Smooth muscle cell of the brain vasculature (primary cell): ENCODE data around the gene GRID1.
"Not testable (repeated sequence)": the region's sequence is repeated elsewhere in the genome, so short reads cannot be mapped to it uniquely, and the experiment has no call there.

Experiments used
- DNase-seq: peaks from one replicate; pipeline ENCODE4 v3.0.0-alpha.2; 2012; ENCODE audit warnings: low read depth, low spot score

Gene GRID1

DNA sequence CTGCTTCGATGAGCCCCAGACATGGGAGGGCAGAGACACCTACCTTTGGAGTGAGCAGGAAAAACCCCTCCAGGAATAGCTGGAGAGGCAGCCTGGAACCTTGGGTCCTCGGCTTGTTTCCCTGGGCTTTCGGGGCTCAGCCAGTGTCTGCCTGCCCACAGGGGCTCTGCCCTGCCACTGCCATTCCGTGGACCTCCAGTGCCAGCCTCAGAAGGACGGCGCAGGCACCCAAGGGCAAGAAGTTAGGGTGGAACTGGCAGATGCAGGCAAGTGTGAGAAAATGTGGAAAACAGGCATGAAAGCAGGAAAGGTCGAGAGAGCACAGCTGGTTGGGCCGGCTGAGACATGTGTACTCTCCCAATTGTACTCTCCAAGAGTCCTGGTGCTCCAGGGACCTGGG lies 281.5 kb downstream of the GRID1 start:
- no peak for DNase-seq

DNA sequence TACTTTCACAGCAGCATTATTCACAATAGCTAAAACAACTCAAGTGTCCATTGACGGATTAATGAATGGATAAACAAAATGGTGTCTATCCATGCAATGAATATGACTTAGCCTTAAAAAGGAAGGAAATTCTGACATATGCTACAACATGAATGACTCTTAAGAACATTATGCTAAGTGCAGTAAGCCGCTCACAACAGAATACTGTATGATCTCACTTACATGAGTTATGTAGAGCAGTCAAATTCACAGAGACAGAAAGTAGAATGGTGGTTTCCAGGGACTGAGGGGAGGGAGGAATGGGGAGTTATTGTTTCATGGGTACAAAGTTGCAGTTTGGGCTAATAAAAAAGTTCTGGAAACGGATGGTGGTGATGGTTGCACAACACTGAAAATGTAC lies 282.0 kb downstream of the GRID1 start:
- DNase-seq, result no peak

DNA sequence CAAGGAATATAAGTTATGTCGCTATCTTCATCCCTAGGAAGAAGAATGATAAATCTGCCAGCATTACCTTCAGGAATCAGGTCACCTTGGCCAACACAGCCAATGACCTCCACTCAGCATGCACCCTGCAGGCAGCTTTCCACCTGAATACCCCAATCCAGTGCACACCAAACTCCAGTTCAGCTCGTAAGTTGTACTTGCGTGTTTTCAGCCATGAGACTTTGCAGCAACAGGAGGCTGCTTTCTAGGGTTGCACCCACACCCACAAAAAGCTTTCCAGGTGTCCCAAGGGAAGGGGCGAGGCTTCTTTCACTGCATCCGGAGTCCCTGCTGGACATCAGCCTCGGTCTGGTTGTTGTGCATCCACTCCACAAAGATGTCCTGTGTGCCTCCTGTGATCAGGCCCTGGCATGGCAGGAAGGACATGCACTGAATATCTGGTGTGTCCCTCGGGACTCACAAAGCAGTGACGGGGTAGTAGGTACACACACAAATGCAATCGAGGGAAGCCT lies 282.9 kb downstream of the GRID1 start:
- DNase-seq, result no peak

DNA sequence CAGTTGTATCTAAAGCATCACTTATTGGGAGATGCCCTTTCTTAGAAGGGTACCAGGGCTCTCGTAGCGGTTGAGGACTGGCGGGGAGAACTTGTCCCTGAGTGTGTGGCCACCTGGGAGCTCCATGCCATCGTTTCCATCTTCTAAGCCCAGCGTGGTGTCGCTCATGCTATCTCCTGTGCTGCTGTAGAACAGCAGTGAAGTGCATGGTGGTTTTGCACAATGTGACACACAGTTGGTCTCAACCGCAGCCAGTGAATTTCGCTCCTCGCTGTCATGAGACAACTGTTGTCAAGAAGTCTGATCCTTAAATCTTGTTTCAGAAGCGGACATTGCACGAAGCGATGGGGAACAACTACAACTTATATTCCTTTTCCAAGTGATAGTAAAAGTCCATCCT lies 283.4 kb downstream of the GRID1 start:
- no peak for DNase-seq

DNA sequence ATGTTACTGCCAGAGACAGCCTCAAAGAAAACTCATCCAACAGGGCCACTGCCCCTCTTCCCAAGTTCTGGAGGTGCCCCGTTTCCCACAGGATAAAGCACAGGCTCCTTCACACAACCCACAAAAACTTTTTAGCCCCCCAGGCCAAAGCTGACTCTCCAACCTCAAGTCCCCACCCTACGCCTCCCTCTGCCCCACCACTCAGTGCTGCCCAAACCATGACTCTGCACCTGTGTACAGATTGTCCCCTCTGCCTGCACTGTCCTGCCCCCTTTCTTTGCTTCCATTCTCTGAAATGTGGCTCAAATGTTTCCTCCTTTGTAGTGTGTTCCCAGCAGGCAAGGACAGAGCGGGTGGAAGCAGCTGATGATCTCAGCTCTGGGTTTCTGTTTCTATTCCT lies 284.0 kb downstream of the GRID1 start:
- no peak for DNase-seq

DNA sequence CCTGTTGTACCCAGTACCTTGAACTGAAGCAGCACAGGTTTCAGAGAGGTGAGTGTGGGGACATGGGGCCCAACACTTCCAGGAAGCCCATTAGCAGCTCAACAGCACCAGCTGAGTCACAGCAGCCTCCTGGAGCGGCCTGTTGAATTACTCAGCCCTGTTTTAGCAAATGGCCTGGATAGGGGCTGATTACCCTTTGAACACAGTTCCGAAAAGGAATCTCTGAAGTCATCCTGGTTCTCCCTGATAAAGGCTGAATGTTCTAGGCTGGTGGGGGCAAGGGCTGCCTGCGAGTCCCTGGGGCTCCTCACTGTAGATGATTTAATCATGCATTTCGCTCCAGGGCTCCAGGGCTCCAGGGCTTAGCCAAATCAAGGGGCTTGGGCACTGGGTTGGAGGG lies 287.5 kb downstream of the GRID1 start:
- no peak for DNase-seq

DNA sequence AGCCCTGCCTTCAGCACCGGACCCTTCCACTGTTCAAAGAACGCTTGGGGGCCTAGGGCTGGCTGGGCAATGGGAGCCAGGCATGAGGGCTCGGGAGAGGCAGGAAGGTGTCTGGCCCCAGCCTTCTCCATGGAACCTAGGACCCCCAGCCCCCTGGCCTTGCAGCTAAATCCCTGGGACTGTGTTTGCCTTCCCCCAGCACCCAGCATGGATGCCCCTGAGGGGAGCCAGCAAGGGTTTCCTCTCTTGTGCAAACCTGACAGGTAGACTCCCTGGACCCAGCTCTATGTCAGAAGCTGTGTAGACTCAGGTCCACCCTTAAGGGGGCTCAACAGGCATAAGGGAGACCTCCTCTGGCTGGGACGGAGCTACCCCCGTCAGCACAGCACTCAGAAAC lies 288.0 kb downstream of the GRID1 start:
- DNase-seq, result no peak

DNA sequence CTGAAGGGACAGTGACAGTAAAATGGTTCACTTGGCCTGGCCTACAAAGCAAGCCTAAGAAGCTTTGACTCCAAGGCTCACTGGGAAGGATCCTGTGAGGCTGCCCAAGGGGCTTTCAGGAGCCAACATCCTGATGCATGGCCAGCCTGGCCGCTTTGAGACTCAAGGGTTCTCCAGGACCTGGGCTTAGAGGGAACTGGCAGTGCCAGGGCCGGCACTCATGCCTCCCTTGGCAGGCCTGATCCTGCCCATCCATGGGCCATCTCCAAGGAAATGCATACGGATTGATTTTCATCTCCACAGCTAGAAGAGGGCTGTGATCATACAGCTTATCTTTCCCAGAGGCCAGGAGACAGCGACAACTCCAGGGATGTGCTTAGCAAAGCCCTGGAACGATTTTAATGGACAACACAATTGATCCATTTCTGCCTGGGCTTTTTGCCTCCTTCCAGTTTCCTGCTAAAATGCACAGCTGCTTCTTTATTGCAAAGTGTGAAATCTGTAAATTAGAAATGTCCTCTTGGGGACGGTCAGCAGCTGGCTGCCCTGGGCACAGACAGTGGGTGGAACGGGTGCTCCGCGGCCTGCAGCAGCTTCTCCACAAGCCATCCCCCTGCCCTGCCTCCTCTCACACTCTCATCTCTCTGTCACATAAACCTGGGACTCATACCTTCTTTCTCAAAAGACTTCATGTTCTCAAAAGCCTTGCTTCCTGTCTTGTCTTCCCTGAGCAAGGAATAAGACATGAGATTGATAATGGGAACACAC lies 288.5 kb downstream of the GRID1 start:
- DNase-seq, result no peak

DNA sequence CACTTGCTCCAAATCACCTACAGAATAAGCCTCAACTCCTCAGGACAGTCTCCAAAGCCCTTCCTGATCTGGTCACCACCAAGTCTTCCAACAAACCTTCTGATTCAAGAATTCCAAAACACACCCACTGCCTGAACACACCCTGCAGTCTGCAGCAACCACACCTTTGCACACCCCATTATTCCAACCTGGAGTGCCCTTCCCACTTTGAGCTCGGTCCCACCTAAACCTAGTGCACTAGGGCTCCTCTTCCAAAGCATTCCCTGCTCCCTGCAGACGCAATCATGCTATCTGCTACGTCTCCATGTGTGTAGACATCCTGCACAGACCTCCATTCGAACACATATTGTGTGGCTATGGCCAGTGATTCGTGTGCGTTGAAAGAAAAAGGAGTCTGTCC lies 289.3 kb downstream of the GRID1 start:
- no peak for DNase-seq

DNA sequence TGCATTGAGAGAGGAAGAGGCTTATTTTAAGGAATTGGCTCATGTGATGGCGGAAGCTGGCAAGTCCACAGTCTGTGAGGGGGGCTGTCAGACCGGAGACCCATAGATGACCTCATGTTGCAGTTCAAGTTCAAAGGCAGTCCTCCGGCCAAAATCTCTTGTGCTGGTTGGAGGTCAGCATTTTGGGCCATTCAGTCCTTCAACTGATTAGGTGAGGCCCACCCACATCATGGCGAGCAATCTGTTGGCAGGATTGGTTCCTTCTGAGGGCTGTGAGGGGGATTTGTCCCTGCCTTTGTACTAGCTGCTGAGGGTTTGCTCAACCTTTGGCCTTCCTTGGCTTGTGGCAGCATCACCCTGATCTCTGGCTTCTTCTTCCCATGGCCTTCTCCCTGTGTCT lies 290.1 kb downstream of the GRID1 start:
- not testable (repeated sequence) for DNase-seq

DNA sequence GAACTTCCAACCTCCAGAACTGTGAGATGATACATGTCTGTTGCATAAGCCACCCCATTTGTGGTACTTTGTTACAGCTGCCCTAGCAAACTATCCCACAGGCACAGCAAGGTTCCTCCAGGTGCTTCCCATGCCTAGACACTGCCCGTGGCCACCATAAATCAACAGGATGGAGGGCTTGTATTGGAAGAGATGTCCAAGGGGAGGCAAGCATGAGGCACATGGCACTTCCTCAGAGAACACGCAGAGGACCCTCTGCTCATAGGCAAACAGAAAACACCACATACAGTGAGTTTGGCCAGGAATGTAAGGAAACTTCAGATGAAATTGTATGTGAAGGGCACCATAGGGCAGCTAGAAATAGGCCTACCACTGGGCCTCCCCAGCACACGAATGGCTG lies 291.1 kb downstream of the GRID1 start:
- no peak for DNase-seq

DNA sequence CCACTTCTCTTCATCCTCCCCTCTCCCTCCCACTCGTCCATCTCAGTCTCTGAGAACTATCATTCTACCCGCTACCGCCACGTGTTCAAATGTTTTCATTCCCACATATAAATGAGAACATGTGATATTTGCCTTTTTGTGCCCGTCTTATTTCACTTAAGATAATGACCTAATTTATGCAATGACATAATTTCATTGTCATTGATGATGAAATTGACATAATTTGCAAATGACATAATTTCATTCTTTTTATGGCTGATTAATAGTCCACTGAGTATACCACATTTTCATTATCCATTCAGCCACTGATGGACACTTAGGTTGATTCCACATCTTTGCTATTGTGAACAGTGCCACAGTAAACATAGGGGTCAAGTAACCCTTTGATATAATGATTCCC lies 292.3 kb downstream of the GRID1 start:
- no peak for DNase-seq

DNA sequence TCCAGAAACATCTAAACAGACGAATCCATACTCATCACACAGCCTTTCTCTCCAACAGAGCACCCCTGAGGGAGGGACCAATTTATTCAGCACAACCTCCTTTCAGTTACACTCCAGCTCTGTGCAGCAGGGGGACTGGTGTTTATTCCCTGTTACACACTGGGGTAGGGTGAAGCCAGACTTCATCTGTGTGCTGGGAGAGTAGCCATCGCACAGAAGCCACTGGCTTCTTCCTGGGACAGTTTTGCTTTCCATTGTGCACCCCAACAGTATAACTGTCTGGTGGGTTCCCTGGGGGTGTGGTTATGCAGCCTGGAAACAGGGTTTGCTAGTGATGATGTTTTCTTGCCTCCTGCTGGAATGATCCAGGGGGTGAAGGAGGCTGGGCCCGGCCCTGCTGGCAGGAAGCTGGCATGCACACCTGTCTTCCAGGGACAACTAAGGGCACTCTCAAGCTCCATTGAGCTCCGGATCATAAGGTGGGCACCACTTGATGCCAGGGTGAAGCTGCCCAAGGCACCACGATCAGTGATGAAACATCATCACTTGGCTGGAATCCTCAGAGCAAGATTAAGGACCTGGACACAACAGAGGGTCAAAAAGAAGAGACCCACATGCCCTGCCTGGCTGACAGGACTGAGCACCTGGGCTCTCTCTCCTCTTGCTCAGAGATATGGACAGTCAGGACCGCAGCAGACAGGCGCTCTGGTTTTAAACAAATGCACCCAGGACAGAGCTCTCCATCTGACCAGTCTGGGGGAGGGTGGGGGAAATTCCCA lies 293.2 kb downstream of the GRID1 start:
- DNase-seq, result no peak

DNA sequence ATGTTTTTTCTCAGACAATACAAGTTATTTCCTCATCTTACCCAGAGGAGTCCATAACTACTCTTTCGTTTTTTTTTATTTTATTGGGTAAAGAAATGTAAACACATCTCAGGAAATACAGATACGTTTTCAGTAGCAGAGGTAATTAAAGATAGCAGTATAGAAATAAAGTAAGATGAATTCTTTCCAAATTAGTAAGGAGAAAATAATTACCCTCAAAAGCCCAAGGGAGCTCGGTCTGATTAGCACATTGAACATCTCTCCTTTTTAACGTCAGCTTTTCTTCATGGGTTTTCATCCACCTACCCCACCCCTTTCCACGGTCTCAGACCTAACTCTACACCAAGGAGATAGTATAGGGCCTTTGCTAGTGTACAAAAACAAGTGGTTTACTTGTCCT lies 294.2 kb downstream of the GRID1 start:
- no peak for DNase-seq

DNA sequence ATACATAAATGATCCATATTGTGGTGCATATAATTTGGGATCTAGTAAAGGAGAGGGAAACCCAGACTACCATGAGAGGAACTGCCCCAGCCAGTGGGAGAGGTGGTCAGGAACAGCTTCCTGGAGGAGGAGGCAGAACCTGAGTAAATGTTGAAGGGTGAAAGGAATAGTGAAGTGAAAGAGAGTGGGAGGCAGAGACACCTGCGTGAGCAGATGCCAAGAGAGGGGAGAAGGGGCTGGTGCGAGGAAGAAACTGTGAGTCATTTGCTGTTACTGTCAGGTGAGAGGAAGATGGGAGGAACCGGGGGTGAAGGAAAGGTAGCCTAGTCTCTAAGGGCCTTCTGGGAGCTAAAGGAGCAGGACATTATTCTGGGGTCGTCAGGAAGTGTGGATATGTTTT lies 294.8 kb downstream of the GRID1 start:
- no peak for DNase-seq

DNA sequence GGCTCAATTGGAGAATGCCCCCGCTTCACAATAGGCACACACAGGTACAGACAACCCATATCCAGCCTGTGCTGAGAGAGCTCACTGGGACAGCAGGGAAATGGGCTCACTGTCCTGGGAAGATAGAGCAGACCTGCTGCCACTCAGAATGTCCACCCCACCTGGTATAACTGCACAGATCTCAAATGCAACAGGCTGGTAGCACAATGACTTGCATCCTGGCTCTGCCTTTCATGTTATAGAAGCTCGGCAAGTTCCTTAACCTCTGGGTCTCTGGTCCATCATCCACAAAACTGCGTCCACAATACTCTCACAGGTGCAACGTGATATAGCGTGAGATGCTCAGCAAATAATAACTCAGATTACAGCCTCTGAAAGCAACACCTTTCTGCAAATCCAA lies 295.4 kb downstream of the GRID1 start:
- DNase-seq, result no peak

DNA sequence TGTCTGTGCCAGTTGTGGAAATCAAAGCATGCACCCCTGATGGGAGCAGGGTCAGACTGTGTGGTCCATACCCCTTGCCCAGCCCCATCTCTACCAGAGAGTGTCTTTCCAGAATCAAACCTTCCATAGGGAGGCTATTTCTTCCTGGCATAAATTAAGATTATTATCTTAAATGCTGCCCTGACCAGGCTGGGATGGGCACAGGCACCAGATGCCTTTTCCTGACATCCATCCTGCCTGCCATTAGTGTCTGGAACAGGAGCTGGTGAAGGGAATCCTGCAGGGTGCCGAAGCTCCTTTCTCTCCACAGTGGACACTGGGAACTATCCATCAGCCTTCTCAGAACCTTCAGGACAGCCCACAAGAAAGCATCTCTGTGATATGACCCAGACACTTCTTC lies 296.3 kb downstream of the GRID1 start:
- no peak for DNase-seq

DNA sequence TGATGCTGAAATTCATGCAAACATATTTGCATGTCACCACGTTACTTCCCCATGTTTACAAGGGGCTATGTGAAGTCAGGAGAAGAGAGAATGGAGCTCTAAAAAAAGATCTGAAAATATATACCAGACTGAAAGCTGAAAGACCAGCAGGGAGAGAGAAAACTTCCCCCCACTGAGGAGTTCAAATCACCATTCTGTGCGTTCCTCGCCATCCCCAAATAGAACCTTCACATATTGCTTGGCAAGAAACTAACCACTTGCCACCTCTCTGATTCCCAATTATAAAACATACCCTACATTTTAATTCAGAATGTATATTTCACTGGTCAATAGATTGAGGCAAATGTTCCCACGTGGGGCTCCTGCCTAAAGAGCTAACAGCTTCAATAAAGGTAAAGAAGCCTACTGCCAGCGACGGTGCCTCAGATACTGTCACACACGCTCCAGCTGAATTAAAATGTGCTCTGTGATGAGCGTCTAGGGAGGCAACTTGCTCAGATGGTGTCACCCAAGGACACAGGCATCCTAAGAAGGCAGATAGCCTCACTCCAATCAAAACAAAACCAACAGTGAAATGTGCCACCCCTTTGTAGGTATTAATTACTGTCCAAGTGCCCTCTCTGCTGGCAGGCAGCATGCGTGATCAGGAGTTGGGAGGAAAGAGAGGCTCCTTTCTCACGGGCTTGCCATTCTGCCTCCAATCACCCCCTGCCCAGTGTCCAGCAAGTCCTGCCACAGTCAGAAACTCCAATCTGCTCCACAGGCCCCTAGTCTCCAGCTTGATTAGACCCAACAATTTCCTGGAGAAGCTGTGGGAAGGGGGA lies 298.2 kb downstream of the GRID1 start:
- DNase-seq, result no peak

DNA sequence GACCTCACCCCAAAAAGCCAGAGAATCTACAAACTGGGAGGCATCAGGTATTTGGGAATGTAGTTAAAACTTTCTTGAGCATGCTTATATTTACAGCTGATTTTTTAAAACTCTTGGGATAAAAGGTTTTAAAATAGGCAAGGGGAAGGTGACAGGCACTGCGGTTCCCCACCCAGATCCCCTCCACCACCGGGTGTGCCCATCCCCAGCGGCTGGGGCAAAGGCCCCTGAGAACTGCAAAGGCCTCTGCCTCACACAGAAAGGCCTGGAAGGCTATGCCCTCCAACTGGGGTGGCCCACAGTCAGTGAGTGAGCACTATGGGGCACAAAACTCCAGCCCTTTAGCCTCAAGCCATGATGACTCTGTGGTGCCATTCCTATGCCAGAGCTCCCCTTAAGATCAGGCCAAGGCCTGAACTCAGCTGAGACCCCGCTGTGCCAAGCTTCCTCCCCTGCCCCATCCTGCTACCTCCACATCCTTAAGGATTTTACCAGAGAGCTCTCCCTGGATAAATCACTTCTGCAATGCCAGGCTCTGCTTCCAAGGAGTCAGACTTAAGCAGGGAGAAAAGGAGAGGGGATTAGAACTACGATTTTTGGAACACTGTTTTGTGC lies 299.1 kb downstream of the GRID1 start:
- DNase-seq, result no peak

DNA sequence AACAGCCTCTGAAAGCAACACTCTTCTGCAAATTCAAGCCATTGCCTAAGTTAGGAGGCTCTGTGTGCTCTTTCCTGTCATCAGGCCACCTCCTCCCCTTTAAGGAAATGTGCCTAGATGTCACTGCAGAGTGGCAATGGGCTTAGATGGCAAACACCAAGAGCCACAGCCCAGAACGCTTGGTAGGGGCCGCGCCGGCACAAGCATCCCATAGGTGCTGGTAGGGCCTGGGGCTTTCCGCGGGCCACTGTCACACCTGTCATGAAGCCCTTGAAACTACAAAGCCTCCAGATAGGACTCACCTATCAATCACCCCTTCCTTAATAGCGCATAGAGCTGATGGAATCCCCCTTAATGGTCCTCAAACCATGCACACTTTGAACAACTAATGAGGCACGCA lies 299.9 kb downstream of the GRID1 start:
- DNase-seq, result no peak

DNA sequence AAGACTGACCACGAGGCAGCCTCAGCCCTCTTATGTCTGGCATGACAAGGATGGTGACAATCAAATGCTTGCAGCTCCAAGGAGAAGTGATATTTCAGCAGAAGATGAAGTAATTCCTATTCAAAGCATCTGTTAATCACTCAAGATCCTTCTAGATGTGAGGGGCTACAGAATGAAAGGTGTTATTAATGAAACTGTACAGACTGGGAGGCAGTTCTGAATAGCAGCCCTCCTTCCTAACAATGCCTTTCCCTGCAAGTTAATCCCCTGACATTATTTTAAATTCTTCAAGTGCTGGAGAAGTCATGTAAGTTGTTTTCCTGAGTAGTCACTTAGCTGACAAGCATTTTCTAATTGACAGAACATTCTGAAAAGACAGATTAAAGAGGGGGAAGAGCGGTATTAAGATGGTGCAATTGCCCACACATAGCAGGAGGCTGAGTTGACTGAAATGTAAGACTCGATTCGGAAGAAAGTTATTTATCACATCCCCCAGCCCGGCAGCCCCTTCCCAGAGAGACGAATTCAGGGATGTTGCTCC lies 300.8 kb downstream of the GRID1 start:
- DNase-seq, result no peak
